GM13977 (cell line): ENCODE data around the gene IL17C.

ENCODE experiments used
- DNase-seq: peaks from one replicate; pipeline ENCODE4 v3.0.0; 2012; ENCODE audit warnings: low spot score
- in situ Hi-C: fragments of 300-500 bp; cut with MboI; formaldehyde crosslinking; loops from one replicate; pipeline ENCODE4 v1.12.0; 2022; ENCODE audit warnings: low sequenced_read_pairs, low pct_unique_long_range_greater_than_20kb, mixed read lengths, inconsistent platforms; ENCODE audit not compliant: unreplicated experiment
- TF ChIP-seq, protein P1 (sequence below): IDR thresholded peaks from 2 replicates; pipeline ENCODE4 v1.5.1; 2012; ENCODE audit warnings: mild to moderate bottlenecking, control low read depth; ENCODE audit not compliant: insufficient read depth; ENCODE audit errors: extremely low read depth, missing control alignments

Gene IL17C

DNA sequence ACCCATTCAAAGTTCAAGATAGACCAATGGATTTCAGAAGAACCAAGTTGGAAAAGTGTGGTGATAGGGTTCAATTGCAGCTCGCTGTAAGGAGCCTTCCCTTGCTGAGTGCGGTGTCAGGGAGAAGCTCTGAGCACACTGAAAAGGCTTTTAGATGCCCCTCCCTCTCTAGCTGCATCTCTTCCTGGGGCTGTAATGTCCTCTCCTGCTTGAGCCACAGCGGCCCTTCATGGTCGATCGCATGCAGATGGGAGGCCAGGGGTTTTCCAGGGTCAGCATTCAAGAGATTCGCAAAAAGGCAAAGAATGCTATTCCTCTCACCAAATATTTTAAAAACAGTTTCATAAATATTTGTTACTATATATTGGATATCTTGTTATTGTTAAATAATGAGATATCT is 44.5 kb upstream of the IL17C start:
- no peak for DNase-seq
- in situ Hi-C loops = no loop called here
- TF ChIP-seq, protein P1, sequence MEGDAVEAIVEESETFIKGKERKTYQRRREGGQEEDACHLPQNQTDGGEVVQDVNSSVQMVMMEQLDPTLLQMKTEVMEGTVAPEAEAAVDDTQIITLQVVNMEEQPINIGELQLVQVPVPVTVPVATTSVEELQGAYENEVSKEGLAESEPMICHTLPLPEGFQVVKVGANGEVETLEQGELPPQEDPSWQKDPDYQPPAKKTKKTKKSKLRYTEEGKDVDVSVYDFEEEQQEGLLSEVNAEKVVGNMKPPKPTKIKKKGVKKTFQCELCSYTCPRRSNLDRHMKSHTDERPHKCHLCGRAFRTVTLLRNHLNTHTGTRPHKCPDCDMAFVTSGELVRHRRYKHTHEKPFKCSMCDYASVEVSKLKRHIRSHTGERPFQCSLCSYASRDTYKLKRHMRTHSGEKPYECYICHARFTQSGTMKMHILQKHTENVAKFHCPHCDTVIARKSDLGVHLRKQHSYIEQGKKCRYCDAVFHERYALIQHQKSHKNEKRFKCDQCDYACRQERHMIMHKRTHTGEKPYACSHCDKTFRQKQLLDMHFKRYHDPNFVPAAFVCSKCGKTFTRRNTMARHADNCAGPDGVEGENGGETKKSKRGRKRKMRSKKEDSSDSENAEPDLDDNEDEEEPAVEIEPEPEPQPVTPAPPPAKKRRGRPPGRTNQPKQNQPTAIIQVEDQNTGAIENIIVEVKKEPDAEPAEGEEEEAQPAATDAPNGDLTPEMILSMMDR = no peak

DNA sequence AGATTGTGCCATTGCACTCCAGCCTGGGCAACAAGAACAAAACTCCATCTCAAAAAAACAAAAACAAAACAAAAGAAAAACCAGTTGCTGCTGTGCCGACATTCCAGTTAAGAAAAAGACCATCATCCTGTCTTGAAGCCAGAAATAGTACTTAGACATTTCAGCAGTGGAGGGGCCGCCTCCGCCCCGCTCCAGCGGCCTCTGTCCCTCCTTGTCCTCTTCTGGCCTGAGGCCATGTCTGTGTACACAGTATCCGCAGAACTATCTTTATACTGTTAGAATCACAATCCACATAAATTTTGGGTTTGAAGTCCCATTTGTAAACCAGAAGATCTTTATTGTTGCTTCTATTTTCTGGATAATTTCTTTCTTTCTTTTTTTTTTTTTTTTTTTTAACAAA is 43.3 kb upstream of the IL17C start:
- DNase-seq = no peak
- TF ChIP-seq, protein P1 = no peak
- in situ Hi-C loops = no loop called here

DNA sequence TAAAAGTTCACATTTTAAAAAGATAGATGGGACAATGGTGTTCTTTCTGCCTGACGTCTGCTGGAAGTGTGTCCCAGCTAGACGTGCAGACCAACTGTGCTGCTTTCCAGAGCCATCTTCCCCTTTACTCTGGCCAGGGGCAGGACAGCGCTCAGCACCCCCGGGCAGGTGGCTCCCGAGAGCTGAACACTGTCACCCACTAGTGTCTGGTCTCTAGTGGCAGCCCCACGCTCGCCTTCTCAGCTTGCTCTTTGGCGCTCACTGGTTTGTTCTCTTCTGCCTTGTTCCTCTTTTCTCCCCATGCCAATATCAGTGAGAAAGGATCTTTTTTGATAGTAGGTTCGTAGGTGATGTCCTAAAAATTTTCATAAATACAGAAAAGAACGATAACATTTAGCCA is 42.5 kb upstream of the IL17C start:
- DNase-seq = no peak
- in situ Hi-C loops = no loop called here
- TF ChIP-seq, protein P1 = no peak

DNA sequence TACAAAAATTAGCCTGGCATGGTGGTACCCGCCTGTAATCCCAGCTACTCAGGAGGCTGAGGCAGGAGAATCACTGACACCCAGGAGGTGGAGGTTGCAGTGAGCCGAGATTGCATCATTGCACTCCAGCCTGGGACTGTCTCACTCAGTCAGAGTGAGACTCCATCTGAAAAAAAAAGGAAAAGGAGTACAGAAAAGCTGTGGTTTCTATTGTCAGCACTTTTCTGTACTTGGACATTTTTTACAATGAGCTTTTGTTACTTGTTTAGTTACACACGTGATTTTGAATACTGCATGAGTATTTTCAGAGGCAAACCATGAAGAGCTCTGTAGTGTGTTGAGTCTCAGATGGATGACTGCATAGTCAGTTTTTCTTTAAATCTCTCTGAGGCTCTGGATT is 41.9 kb upstream of the IL17C start:
- DNase-seq = no peak
- TF ChIP-seq, protein P1 = no peak
- in situ Hi-C loops = no loop called here

DNA sequence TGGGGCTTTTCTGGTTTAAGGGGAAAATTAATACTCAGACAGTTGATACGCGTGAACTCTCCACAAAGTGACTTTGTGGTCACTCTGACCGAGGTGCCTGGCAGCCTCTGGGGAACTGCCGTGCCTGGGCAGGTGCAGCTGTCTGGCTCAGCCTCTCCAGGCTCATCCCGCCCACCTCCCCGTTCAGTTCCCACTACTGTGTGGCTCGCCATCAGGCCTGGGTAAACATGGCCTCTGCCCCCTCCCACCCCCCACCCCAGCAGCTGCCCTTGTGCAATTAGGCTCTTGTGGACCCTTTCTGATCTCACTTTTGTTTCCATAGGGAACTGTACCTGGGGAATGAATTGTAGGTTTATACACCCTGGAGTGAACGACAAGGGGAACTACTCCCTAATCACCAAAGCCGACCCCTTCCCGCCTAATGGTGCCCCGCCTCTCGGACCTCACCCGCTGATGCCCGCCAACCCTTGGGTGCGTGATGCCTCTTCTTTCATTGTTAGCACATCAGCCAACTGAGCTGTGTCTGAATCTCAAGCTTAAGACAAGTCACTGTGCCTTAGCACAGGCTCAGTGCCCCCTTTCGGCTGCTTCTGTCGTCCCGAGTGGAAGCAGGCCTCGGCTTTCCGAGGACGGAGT is 40.4 kb upstream of the IL17C start:
- in situ Hi-C loops = no loop called here
- TF ChIP-seq, protein P1 = no peak
- DNase-seq = no peak

DNA sequence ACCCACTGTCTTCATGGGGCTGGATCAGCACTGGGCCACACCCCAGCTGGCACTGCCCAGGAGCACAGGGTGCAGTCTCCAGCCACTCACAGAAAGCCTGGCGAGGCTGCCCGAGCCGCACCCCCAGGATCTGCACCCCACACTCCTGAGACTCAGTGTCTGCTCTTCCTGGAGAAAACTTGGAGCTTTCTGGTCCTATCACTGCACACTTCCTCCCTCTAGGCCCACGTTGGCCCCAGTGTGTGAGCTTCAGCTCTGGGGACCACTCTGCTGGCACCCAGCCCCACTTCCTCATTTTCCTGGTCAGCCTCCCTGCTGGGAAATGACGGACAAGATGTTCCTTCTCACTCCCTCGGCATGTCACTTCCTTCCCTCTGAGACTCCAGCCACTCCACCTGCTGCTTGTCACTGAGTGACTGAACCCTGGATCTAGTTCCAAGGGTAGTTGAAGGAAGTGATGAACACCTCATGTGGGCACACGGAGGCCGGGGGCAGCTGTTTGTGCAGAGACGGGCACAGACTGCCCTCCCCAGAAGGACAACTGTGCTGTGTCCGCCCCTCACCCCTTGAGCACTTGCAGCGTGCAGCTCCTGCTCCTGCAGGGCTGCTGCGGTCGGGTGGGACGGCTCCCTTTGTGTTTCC is 39.2 kb upstream of the IL17C start:
- in situ Hi-C loops = no loop called here
- no peak for DNase-seq
- TF ChIP-seq, protein P1 = no peak
